Left renal pelvis (tissue), 4 donors: ENCODE measurements around the gene C16orf95. TPM values are rescaled to one million over a fixed set of nuclear protein-coding genes. Genes with fewer than 3 reads are reported as not detected.

ENCODE experiments used
- DNase-seq, 4 donors: peaks; one replicate each; pipeline ENCODE4 v3.0.0-alpha.2; 2013; ENCODE audit warnings: low read depth in 4 of 4, low spot score in 3 of 4
- polyA plus RNA-seq, 4 donors: library from polyadenylated mRNA; unstranded; fragments of 120-200 nt; gene quantifications; one replicate each; pipeline ENCODE4 v1.2.1, GENCODE V29; 2013; ENCODE audit not compliant: insufficient read length in 4 of 4

C16orf95 gene
- polyA plus RNA-seq, 4 donors = 2.5 to 4.2 (median 3.8) TPM

DNA sequence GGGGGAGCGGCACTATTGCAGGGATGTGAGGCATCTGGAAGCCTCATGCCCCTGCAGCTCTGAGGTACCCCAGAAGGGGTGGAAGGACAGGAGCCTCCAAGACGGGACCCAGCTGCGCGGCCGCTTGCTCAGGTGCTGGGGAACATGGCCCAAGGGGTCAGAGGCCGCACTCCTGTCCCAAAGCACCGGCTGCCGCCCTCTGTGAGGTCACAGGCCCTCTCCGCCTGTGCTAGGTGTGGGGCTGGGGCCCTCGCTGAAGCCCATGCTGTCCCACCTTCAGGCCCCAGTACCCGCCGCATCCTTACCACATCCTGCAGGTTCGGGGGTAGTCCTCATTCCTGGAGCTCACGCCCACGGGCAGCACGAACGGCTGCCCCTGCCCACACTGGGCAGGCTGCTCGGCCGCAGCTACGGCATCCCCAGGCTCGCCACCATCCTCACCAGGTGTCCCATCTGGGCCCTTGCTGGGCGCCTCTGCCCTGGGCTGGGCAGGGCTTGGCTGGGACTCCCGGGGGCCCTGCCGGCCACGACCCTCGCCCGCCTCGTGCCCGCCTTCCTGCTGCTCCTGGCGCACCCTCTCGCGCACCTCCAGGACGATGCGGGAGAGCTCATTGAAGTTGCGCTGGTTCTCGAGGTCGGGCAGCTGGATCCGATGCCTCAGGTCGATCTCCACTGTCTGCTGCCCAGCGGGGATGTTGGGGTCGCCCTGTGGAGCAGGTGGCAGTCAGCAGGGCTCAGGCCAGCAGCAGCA is 16.6 kb upstream of the C16orf95 start:
- DNase-seq = no peak

DNA sequence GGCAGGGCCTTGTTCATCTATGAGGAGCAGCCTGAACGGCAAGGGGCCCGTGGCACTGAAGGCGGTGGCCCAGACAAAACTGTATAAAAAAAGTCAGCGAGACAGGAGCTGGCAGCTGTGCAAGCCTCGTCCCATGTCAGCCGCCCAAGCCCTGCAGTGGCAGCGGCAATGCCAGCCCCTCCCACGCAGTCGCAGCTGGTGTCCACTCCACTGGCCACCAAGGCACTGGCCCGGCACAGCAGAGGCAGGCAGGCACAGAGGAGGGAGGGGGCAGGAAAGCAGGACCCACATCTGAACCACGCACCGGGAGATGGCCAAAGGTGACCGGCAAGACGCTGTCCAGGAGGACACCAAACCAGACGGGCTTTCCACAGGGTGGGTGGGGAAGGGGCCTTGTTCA is 15.9 kb upstream of the C16orf95 start:
- DNase-seq = no peak

DNA sequence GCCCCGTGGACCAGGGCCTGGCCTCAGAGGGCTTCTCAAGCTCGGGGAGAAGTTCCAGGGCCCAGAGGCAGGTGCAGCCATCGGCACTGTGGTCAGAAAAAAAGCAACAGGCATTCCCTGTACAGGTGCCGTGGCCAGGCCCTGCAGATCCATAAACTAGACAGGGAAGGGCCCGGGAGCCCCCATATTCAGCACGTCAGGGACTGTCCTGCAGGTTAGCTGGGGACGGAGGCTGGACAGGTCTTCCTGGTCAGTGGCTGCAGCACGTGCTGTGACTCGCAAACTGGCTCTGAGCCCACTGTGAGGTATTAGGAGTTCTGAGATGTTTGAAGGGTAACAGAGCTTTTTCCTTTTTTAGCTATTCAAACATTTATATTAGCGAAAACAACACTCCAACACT is 15.0 kb upstream of the C16orf95 start:
- DNase-seq = no peak

DNA sequence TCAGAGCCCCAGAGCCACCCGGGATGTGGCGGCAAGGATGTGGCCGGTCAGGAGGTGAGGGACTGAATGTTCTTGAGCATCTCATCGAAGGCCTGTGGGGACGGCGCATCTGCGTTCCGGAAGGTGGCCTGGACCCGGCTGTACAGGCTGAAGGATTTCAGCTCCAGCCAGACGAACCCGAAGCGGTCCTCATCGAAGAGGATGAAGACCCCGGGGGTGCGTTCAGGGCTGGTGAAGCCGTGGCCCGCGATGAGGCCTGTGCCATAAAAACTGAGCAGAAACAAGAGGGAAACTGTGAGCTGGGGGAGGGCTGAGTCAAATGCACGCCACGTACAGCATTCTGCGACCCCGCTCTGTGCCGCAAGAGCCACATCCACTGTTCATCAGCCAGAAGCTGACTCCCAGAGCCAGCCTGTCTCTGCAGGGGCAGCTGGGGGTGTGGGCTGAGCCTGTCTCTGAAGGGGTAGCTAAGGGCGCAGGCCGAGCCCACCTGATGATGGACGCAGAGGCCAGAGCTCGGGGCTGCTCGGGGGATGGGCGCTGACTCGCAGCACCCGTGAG is 14.1 kb upstream of the C16orf95 start:
- no peak for DNase-seq

DNA sequence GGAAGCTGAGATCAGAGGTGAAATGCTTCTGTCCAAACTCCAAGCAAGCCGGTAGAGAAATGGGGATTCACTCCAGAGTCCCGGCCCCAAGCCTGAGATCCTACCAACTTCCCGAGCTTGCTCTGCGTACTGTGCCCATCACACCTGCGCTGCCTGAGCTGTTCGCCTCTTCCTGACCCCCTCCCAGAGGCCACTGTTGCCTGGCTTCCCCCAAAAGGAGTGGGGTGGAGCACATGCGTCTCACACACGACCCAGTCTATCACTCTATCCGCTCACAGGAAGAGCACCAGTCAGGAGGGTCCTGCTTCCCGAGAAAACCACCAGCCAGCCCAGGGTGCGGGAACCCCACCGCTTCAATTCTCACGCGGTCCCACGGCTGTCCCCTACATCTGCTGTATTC is 13.5 kb upstream of the C16orf95 start:
- DNase-seq = no peak

DNA sequence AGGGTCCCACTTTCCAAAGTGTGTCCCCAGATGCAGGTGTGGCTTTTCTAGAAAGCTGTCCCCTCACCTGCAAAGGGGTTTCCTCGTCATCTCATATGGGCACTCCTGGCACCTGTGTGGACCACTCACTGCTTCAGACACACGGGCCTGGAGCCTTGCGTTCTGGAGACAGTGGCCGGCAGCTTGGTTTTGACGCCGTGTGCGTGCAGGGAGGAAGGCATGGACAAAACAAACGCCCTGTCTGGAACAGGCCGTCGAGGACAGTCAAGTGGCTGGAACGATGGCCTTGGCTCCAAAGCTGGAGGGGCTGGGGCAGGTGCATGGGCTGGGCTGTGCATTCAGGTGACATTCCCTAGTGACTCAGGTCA is 13.0 kb upstream of the C16orf95 start:
- no peak for DNase-seq

DNA sequence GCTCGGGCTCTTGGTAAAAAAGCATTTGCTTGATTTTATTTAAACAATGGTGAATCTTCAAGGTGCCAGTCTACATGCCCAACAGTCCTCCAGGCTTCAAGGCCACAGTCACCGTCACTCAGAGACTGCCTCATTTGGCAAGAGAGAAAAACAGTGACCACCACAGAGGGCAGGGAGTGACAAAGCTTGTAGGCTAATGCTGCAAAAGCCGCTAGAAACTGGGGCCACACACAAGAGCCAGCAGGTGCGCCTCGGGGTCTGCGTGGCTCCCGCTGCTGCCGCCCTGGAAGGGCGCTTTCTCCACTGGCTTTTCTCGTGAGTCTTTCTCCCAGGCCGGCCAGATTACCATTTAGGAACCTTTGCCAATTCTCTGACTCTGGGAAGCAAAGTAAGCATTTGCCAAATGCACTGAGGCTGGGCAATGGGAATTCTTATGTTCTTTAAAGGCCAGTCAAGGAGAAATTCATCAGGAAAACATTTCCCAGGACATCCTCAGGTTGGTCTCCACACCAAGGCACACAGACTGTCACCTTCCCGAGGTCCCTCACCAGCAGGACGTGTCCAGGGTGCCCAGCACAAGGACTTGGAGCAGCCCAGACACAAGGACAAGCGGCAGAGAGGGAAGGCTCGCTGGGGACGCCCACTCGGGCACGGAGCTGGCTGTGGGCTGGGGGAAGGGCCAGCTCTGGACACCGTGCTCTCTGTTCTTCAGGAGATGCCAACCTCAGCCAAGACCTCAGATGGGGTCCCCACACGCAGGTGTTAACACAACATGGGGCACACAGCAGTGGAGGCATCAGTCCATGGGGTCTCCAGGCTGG is 12.5 kb upstream of the C16orf95 start:
- no peak for DNase-seq

DNA sequence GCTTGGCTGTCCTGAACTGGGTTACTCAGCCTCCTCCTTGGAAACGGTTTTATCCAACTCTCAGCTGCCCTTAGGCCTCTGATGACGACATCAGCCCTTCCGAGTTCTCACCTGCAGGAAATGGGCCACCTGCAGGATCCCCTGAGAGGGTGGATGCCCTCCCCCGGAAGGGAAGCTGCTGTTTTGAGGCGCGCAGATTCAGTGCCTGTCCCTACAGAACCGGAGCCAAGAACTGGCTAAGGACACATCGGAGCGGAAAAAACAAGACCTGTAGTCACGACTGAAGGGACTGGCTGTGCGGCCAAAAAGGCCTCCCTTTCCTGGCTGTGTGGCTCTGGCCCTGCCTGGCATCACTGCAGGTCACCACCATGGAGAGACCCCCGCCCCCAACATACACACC is 11.7 kb upstream of the C16orf95 start:
- no peak for DNase-seq

DNA sequence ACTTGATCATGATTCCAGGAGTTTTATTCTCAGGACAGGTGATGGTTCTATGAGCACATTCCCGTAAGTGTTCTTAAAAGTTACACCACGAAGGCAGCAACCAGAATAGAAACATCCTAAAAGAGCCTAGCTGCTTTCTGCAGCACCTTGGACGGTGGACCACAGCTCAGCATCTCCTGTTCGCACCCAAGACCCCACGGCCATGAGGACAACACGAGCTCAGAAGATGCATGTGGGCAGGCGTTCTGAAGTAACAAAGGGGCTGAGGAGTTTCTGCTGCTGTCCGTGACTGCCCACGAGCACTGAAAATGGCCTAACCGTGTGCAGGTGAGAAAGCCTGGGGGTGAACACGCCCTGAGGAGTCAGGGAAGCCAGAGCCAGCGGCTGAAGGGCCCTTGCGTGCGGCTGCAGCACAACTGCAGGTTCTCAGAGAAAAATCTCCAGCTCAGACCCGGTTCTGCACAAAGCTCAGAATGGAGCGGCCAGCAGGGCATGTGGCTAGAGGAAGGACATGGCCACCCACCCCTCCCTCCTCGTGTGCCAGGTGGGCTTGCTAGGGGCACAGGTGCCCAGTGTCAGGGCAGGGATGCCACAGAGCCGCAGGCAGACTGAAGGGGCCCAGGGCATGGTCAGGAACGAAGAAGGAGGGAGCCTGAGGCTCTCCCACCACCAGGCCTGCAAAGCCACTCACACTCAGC is 10.8 kb upstream of the C16orf95 start:
- no peak for DNase-seq

DNA sequence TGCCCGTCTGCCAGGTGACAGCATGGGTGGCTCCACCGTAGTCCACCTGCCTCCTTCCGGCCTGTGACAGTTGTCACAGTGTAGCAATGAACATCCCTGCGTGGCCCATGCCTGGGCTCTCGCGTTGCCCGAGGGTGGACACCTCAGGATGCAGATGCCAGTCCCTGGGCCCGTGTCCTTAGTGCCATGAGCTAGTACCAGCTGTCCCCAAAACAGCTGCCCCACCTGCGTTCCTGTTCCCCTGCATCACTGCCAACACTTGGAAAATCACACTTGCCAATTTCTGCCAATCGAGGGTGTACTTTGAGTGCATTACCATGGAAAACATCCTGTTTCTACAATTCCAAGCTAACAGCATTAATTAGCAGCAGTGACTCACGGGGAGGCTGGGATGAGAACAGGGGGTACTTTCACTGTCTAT is 9.0 kb upstream of the C16orf95 start:
- DNase-seq = no peak

DNA sequence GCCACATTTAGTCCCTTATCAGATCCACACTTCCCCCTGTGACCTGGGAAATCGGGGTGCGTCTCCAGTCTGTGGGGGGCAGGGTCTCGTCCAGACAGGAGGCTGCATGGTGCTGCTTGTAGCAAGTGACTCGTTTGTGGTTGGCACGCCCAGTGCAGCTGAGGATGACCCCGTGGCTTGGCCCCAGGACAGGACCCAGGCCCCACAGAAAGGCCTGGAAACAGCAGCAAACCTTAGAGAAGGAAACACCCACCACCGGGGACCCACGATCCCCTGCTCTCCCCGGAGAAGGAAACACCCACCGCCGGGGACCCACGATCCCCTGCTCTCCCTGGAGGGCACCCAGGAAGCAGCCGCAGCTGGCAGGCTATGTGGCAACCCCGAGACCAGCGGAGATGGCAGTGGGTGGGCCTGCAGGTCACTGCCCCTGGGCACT is 8.2 kb upstream of the C16orf95 start:
- no peak for DNase-seq

DNA sequence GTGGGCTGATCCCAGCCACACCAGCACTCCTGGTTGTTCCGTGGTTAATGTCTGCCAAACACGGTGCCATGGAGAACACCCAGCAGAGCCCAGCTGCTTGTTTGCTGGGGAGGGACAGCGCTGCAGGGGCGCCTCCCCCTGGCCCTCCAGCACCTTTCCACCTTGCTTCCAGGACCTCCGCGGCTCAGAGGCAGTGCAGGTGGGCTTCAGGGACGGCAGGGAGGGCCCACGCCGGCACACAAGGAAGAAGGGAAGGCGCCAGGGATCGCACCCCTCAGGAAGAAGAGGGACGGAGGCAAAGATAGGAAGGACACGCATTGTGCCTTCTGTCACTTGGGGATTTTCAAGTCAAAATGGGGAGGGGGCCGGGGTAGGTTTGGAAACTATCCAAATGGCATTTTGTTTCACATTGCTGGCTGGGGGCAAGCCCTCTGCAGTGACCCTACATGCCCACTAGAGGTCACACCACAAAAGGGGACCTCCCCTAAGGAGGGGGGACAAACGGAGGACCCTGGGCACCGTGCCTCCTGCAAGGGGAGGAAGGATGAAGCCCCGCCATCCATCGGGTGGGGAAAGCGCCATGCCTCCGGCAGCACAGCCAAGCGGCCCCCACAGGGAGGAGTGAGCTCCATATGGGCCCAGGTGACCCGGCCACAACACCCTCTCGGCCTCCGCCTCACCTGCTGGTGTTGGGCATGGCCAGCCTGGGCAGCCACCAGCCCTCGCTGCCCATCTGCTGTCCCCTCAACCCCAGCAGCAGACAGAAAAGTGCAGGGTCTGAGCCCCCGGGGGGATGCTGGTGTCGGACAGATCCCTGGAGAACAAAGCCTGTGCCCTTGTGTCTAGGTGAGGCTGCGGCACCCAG is 7.5 kb upstream of the C16orf95 start:
- peak in 1 of 4 donors; percentile 12 for DNase-seq

DNA sequence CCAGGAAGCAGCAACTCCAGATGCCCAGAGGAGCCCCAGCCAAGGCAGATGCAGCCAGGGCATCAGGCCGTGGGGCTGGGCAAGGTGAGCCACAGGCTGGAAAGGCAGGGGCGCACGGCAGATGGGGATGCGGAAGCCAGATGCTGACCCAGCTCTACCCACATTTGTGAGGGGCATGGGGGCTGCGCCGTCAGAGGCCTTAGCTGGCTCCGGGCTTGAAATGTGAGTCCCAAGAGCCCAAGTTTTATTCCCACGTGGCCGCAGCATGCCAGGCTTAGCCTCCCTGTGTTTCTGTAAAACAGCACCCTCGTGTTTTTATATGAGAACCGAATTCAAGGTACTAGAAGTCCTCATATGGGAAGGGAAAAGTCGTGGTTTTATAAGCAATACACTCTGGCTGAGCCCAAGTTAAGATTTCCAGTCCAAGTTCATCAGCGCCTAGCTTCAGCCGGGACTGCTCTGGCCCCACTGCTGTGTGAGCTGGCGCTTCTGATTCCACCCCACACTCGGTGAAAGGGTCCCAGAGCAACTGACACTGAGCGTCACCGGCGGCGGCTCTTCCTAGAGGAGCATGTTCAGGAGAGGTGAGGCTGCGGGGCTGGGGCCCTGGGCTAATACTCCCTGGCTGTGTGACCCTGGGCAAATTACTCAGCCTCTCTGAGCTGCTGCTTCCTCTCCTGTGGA is 6.7 kb upstream of the C16orf95 start:
- no peak for DNase-seq

DNA sequence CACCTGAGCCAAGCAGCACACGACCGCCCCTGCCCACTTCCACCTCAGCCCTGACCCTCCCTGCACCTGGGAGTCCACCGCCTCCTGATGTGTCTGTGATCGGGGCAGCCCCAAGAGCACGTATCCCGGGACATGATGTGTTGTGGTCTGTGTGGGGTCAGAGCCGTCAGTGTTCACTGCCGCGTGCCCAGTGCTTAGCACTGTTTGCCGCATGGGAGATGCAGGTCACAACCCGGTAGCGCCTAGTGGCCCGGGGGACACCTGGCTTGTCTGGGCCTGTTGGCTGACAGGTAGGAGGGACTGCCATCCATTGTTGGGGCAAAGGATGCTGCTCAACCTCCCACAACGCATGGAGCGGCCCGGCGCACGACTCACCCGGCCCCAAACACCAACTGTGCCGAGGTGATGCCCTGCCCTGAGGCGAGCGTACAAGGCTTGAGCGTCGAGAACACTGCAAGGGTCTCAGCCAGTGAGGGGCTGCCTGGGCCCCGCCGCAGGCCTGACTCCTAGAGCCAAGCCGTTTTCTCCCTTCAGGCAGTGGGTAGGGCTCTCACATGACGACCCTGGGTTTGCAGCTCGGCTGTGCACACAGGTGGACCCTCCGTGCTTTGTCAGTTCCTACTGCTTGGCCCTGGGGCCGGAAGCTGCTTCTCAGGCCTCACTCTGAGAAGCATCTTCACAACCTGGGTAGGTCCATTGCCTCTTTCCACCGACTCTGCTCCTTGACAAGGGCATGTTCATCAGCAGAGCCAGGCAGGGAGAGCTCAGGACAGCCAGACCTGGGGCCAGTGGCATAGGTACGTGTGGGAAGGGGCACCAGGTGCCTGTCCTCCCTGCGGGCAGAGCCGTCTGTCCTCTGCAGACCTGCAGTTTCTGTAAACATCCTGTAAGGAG is 5.9 kb upstream of the C16orf95 start:
- no peak for DNase-seq

DNA sequence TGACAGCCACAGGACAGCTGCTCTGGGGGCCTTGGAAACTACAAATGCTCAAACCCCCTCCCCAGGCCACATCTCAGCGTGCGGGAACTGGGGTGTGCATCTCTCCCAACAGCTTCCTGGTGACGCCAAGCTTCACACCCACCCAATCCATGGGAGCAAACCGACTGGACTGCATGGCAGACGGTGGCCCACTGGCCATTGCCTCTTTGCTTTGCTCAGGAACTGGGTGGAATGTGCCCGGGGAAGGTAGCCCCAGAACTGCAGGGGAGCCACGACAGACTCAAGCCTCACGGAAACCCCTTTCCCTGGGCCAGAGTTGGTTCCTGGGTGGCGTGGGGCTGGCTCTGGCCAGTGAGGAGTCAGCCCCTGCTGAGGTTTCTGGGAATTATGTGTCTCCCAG is 5.2 kb upstream of the C16orf95 start:
- no peak for DNase-seq

DNA sequence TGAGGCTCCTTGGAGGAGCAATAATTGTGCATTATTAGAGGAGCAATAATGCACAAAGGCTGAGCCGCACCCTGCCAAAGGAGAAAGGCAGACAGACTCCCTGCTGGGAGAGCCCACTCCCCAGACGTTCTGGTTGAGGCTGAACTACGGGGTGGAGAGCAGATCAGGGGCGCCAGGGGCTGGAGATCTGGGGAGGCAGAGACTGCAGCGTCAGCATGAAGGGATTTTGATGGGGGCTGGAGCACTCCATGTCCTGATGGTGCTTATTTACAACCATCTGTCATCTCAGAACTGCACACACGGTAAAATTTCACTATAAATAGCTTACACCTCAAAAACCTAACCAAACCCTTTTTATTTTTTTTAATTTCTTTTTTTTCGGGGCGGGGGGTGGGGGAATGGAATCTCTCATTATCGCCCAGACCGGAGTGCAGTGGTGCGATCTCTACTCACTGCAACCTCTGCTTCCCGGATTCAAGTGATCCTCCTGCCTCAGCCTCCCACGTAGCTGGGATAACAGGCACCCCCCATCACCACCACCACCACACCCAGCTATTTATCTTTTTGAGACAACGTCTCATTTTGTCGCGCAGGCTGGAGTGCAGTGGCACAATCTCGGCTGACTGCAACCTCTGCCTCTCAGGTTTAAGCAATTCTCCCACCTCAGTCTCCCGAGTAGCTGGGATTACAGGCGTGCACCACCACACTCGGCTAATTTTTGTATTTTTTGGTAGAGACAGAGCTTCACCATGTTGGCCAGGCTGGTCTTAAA is 4.3 kb upstream of the C16orf95 start:
- DNase-seq = no peak

DNA sequence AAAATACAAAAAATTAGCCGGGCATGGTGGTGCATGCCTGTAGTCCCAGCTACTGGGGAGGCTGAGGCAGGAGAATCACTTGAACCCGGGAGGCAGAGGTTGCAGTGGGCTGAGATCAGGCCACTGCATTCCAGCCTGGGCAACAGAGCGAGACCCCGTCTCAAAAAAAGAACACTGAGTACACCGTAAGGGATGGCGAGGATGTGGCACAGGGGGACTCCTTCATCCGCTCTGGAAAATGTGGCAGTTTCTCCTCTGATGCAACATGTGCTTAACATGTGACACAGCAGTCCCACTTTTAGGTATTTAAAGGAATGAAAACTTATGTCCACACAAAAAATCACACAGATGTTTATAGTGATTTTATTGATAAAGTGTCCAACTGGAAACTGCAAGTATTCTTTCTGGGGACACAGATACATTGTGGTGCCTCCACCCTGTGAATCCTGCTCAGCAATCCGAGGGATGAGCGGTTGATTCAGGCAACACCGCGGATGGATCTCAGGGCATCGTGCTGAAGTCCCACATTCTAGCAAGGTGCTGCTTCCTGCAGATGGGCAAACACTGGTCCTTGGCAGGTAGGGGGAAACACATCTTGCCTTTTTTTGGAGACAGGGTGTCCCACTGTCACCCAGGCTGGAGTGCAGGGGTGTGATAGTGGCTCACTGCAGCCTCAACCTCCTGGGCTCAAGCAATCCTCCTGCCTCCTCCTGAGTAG is 3.5 kb upstream of the C16orf95 start:
- no peak for DNase-seq
